HCT116 (cell line): ENCODE measurements around the gene LNPEP. TPM values are rescaled to one million over a fixed set of nuclear protein-coding genes. Genes with fewer than 3 reads are reported as not detected.

Experiments
- ATAC-seq: fragments of 200-7000 bp; cut with Tn5 transposase; 2 replicates; pipeline ENCODE4 v1.9.1; 2020; ENCODE audit warnings: mild to moderate bottlenecking, moderate library complexity
- BruUV-seq: library from RNA; stranded (reverse); fragments of 400-500 nt; replicated peaks from 2 replicates; lab custom pipeline; 2021; lab: Mats Ljungman, UMichigan
- CTCF ChIA-PET: fragments of 300-600 bp; sonication (Branson Sonifier 250); formaldehyde crosslinking; loops from one replicate; lab custom pipeline; 2021; ENCODE audit warnings: antibody characterized with exemption; lab: Charles Lee
- POLR2A ChIA-PET: fragments of 300-600, 350-600 bp; sonication (Branson Sonifier 250); formaldehyde crosslinking; loops from one replicate; lab custom pipeline; 2021; ENCODE audit warnings: antibody characterized with exemption; lab: Charles Lee
- RAD21 ChIA-PET, 2 experiments: fragments of 300-600 bp; sonication (Branson Sonifier 250); formaldehyde crosslinking; loops; one replicate each; lab custom pipeline; 2023; ENCODE audit warnings: low total read pairs in 2 of 2; ENCODE audit not compliant: uncharacterized antibody in 2 of 2, unreplicated experiment in 2 of 2, low non-redundant PET in 1 of 2; lab: Charles Lee
- DNase-seq: peaks from one replicate; pipeline ENCODE4 v3.0.0-alpha.2; 2010; ENCODE audit warnings: low read depth, low spot score
- H2AFZ ChIP-seq: fragments of 200-600 bp; shearing (Covaris generic), sonication (generic); 2 replicates; pipeline ENCODE4 v1.6.1; 2017; ENCODE audit warnings: low read depth, mixed run types, mixed read lengths, antibody characterized with exemption, low read length; ENCODE audit not compliant: poor library complexity, severe bottlenecking
- H3K27ac ChIP-seq: 2 replicates; pipeline ENCODE4 v1.5.1; 2012; ENCODE audit warnings: low read depth, low read length
- H3K27me3 ChIP-seq: fragments of 200-600 bp; sonication (generic); 2 replicates; pipeline ENCODE4 v1.6.1; 2016; ENCODE audit warnings: mixed run types, low read length, mixed read lengths; ENCODE audit not compliant: insufficient read depth
- H3K36me3 ChIP-seq, 2 experiments: fragments of 200-500 bp in 1 of 2; fragments of 200-600 bp in 1 of 2; sonication (Bioruptor generic) in 1 of 2; sonication (generic) in 1 of 2; 2 replicates each; pipeline versions ENCODE4 v1.5.1 to v1.6.1; 2014 to 2016; ENCODE audit warnings: low read length in 2 of 2, inconsistent platforms in 1 of 2, mixed read lengths in 1 of 2, mixed run types in 1 of 2; ENCODE audit not compliant: insufficient read depth in 2 of 2, control insufficient read depth in 1 of 2
- H3K4me1 ChIP-seq, 2 experiments: fragments of 200-600 bp in 1 of 2; sonication (generic) in 1 of 2; 2 replicates each; pipeline versions ENCODE4 v1.5.1 to v1.6.1; 2012 to 2017; ENCODE audit warnings: low read length in 2 of 2, inconsistent platforms in 1 of 2, mild to moderate bottlenecking in 1 of 2, mixed read lengths in 1 of 2, mixed run types in 1 of 2, moderate library complexity in 1 of 2; ENCODE audit not compliant: insufficient read depth in 2 of 2, control insufficient read depth in 1 of 2
- H3K4me2 ChIP-seq: fragments of 200-600 bp; sonication (generic); 2 replicates; pipeline ENCODE4 v1.6.1; 2017; ENCODE audit warnings: mixed run types, low read length, mixed read lengths
- H3K4me3 ChIP-seq, 2 experiments: fragments of 200-600 bp in 1 of 2; sonication (generic) in 1 of 2; replicated peaks in 1 of 2; 2 replicates each; pipeline ENCODE4 v1.5.1; 2011 to 2016; ENCODE audit warnings: low read length in 2 of 2, control low read depth in 1 of 2, low read depth in 1 of 2, mild to moderate bottlenecking in 1 of 2, mixed read lengths in 1 of 2, mixed run types in 1 of 2
- H3K79me2 ChIP-seq: fragments of 200-600 bp; sonication (generic); 2 replicates; pipeline ENCODE4 v1.6.1; 2017; ENCODE audit warnings: mild to moderate bottlenecking, mixed run types, low read length, moderate library complexity, mixed read lengths; ENCODE audit not compliant: insufficient read depth
- H3K9ac ChIP-seq: fragments of 200-600 bp; sonication (generic); 2 replicates; pipeline ENCODE4 v1.6.1; 2016; ENCODE audit warnings: low read length, mixed read lengths
- H3K9me2 ChIP-seq: fragments of 200-600 bp; sonication (generic), shearing (Covaris generic); 2 replicates; pipeline ENCODE4 v1.6.1; 2017; ENCODE audit warnings: mixed run types, mild to moderate bottlenecking, moderate library complexity; ENCODE audit not compliant: insufficient read depth
- H3K9me3 ChIP-seq, 2 experiments: fragments of 200-500 bp in 1 of 2; fragments of 200-600 bp in 1 of 2; sonication (Bioruptor generic) in 1 of 2; sonication (generic) in 1 of 2; 2 replicates each; pipeline ENCODE4 v1.6.1; 2014 to 2017; ENCODE audit warnings: low read length in 2 of 2, mixed read lengths in 2 of 2, inconsistent platforms in 1 of 2, low read depth in 1 of 2, mild to moderate bottlenecking in 1 of 2, mixed run types in 1 of 2, moderate library complexity in 1 of 2; ENCODE audit not compliant: control insufficient read depth in 1 of 2, insufficient read depth in 1 of 2
- H4K20me1 ChIP-seq: fragments of 200-600 bp; sonication (generic), shearing (Covaris generic); 2 replicates; pipeline ENCODE4 v1.6.1; 2017; ENCODE audit warnings: mixed run types, mild to moderate bottlenecking, moderate library complexity; ENCODE audit not compliant: insufficient read depth
- CBX3 ChIP-seq: IDR thresholded peaks from 2 replicates; pipeline ENCODE4 v1.6.1; 2012; ENCODE audit warnings: low read depth
- EGR1 ChIP-seq: IDR thresholded peaks from 2 replicates; pipeline ENCODE4 v1.6.1; 2012; ENCODE audit warnings: low read depth
- ELF1 ChIP-seq: IDR thresholded peaks from 2 replicates; pipeline ENCODE4 v1.6.1; 2012; ENCODE audit warnings: low read depth, borderline replicate concordance
- EZH2 ChIP-seq: fragments of 200-600 bp; sonication (generic); IDR thresholded peaks from 2 replicates; pipeline ENCODE4 v1.6.1; 2017; ENCODE audit warnings: antibody characterized with exemption, mixed run types
- JUND ChIP-seq: IDR thresholded peaks from 2 replicates; pipeline ENCODE4 v1.6.1; 2012
- POLR2A ChIP-seq: IDR thresholded peaks from 2 replicates; pipeline ENCODE4 v1.7.0; 2011; ENCODE audit warnings: borderline replicate concordance; ENCODE audit not compliant: insufficient read depth, insufficient read length; ENCODE audit errors: extremely low read depth
- YY1 ChIP-seq: IDR thresholded peaks from 2 replicates; pipeline ENCODE4 v1.6.1; 2011; ENCODE audit warnings: low read length, low read depth, moderate library complexity, mild to moderate bottlenecking; ENCODE audit not compliant: insufficient replicate concordance; ENCODE audit errors: extremely low read depth
- ZNF274 ChIP-seq: fragments of 200-500 bp; sonication (Bioruptor generic); IDR thresholded peaks from 2 replicates; pipeline ENCODE4 v1.6.1; 2014; ENCODE audit warnings: mild to moderate bottlenecking, low read depth, low read length, inconsistent platforms
- intact Hi-C: fragments of 100-400 bp; cut with micrococcal nuclease; formaldehyde crosslinking; loops from 2 replicates; pipeline ENCODE4 v1.10.0; 2022
- total RNA-seq: library from RNA; stranded (reverse); gene quantifications from one replicate; pipeline ENCODE4 v1.2.1, GENCODE V29; 2021; ENCODE audit not compliant: unreplicated experiment
- TF ChIP-seq, protein P1 (sequence below): IDR thresholded peaks from 2 replicates; pipeline ENCODE4 v1.6.1; 2012
- TF ChIP-seq, protein P2 (sequence below): IDR thresholded peaks from 2 replicates; pipeline ENCODE4 v1.6.1; 2011; ENCODE audit warnings: mild to moderate bottlenecking, low read length, moderate library complexity; ENCODE audit not compliant: insufficient replicate concordance; ENCODE audit errors: extremely low read depth

LNPEP gene
- total RNA-seq, 1 experiment from 2014 or later: 14.9 TPM

DNA sequence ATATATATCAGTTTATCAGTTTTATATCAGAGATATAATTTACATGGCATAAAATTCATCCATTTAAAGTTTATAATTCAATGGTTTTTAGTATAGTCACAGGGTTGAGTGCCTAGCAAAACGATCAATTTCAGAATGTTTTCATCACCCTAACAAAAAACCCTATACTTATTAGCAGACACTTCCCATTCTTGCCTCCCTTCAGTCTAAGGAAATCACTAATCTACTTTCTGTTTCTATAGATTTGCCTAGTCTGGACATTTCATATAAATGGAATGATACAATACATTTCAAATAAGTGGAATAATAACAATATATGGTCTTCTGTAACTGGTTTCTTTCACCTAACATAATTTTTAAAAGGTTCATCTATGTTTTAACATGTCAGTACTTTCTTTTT lies 9.6 kb upstream of the LNPEP start:
- Histone ChIP-seq H3K4me3 (no peak overlapping the region), H3K79me2 (no peaks in the 10 kb centered on the region), H2AFZ (no peak overlapping the region), H3K9ac (no peak overlapping the region), H3K27ac (no peak overlapping the region), H3K9me3 (no peaks in the 10 kb centered on the region), H3K4me2 (no peak overlapping the region), H3K27me3 (no peaks in the 10 kb centered on the region), H4K20me1 (no peaks in the 10 kb centered on the region), H3K36me3 (no peaks in the 10 kb centered on the region), H3K4me1 (peaks cover 2 to 7% of the 10 kb centered on the region in 2 experiments; a peak in 2 of 4 replicates), H3K9me2 (no peaks in the 10 kb centered on the region)
- ChIA-PET CTCF (no interaction called here), RAD21 (no interaction called here), POLR2A (no interaction called here)
- TF ChIP-seq EZH2 (no peak), EGR1 (no peak), ZNF274 (no peak), YY1 (no peak), JUND (no peak), POLR2A (no peak), CBX3 (no peak), ELF1 (no peak)
- TF ChIP-seq, protein P1, sequence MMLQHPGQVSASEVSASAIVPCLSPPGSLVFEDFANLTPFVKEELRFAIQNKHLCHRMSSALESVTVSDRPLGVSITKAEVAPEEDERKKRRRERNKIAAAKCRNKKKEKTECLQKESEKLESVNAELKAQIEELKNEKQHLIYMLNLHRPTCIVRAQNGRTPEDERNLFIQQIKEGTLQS: no peak
- TF ChIP-seq, protein P2, sequence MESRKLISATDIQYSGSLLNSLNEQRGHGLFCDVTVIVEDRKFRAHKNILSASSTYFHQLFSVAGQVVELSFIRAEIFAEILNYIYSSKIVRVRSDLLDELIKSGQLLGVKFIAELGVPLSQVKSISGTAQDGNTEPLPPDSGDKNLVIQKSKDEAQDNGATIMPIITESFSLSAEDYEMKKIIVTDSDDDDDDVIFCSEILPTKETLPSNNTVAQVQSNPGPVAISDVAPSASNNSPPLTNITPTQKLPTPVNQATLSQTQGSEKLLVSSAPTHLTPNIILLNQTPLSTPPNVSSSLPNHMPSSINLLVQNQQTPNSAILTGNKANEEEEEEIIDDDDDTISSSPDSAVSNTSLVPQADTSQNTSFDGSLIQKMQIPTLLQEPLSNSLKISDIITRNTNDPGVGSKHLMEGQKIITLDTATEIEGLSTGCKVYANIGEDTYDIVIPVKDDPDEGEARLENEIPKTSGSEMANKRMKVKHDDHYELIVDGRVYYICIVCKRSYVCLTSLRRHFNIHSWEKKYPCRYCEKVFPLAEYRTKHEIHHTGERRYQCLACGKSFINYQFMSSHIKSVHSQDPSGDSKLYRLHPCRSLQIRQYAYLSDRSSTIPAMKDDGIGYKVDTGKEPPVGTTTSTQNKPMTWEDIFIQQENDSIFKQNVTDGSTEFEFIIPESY: no peak
- BruUV-seq: no TSS peak
- intact Hi-C loops: no loop called here
- no peak for ATAC-seq
- DNase-seq: no peak
